Activated T-helper 1 cell treated with Interleukin-2 at 50 U/mL for 16 hours (primary cell): ENCODE data around the gene TPPP.
"Not testable (repeated sequence)": the region's sequence is repeated elsewhere in the genome, so short reads cannot be mapped to it uniquely, and the experiment has no call there.

Source experiments
- DNase-seq: peaks from one replicate; pipeline ENCODE4 v3.0.0-alpha.2; 2020; ENCODE audit warnings: low read depth

The TPPP gene

GRCh38 chr5:692529-693041, 567 bp downstream of the TPPP start:
- DNase-seq, result not testable (repeated sequence)

- no peak for DNase-seq
Observed at GRCh38 chr5:691817-692528, 1.2 kb downstream of the TPPP start.

- not testable (repeated sequence) for DNase-seq
Observed at GRCh38 chr5:691049-691448, 2.1 kb downstream of the TPPP start.

GRCh38 chr5:690293-690692, 2.9 kb downstream of the TPPP start:
- not testable (repeated sequence) for DNase-seq

GRCh38 chr5:688348-689010, 4.7 kb downstream of the TPPP start:
- not testable (repeated sequence) for DNase-seq

- not testable (repeated sequence) for DNase-seq
Observed at GRCh38 chr5:686936-687335, 6.2 kb downstream of the TPPP start.

- DNase-seq, result not testable (repeated sequence)
Observed at GRCh38 chr5:686172-686523, 7.0 kb downstream of the TPPP start.

GRCh38 chr5:685262-686171, 7.6 kb downstream of the TPPP start:
- no peak for DNase-seq

- no peak for DNase-seq
Observed at GRCh38 chr5:684751-685216, 8.4 kb downstream of the TPPP start.

GRCh38 chr5:683551-684481, 9.3 kb downstream of the TPPP start:
- no peak for DNase-seq

- DNase-seq, result not testable (repeated sequence)
Observed at GRCh38 chr5:682651-683358, 10.3 kb downstream of the TPPP start.

- DNase-seq, result not testable (repeated sequence)
Observed at GRCh38 chr5:682216-682615, 10.9 kb downstream of the TPPP start.

- not testable (repeated sequence) for DNase-seq
Observed at GRCh38 chr5:681317-682191, 11.6 kb downstream of the TPPP start.

GRCh38 chr5:680836-681235, 12.3 kb downstream of the TPPP start:
- DNase-seq, result not testable (repeated sequence)

GRCh38 chr5:680118-680795, 12.9 kb downstream of the TPPP start:
- not testable (repeated sequence) for DNase-seq

GRCh38 chr5:679166-679895, 13.8 kb downstream of the TPPP start:
- not testable (repeated sequence) for DNase-seq

- DNase-seq, result not testable (repeated sequence)
Observed at GRCh38 chr5:678521-678920, 14.6 kb downstream of the TPPP start.
